Stimulated activated CD8-positive, alpha-beta memory T cell treated with anti-CD3 and anti-CD28 coated beads, Interleukin-15, amount 100 ng/mL, for 48 hours (primary cell): ENCODE data around the gene PCSK4.

Source experiments
- DNase-seq, 2 donors: peaks; one replicate each; pipeline ENCODE4 v3.0.0-alpha.2; 2020; ENCODE audit warnings: low read depth in 2 of 2

The PCSK4 gene

GRCh38 chr19:1470305-1471009 is 19.7 kb downstream of the PCSK4 start:
- peak in 1 of 2 donors; percentile 53 for DNase-seq

GRCh38 chr19:1470055-1470304 is 20.2 kb downstream of the PCSK4 start:
- no peak for DNase-seq

GRCh38 chr19:1469255-1470054 is 20.7 kb downstream of the PCSK4 start:
- DNase-seq = no peak

GRCh38 chr19:1468821-1469254 is 21.3 kb downstream of the PCSK4 start:
- DNase-seq = no peak

GRCh38 chr19:1468274-1468820 is 21.8 kb downstream of the PCSK4 start:
- DNase-seq = no peak

- no peak for DNase-seq
Observed at GRCh38 chr19:1467490-1468273, 22.5 kb downstream of the PCSK4 start.

GRCh38 chr19:1467215-1467489 is 23.0 kb downstream of the PCSK4 start:
- no peak for DNase-seq

GRCh38 chr19:1466461-1467214 is 23.5 kb downstream of the PCSK4 start:
- no peak for DNase-seq

- DNase-seq = no peak
Observed at GRCh38 chr19:1466018-1466460, 24.1 kb downstream of the PCSK4 start.

- no peak for DNase-seq
Observed at GRCh38 chr19:1465191-1466016, 24.7 kb downstream of the PCSK4 start.

- DNase-seq = no peak
Observed at GRCh38 chr19:1461862-1462261, 28.3 kb downstream of the PCSK4 start.

- DNase-seq = no peak
Observed at GRCh38 chr19:1460033-1460995, 29.8 kb downstream of the PCSK4 start.

- DNase-seq = no peak
Observed at GRCh38 chr19:1459479-1459878, 30.7 kb downstream of the PCSK4 start.

GRCh38 chr19:1457892-1458291 is 32.3 kb downstream of the PCSK4 start:
- DNase-seq = no peak

- no peak for DNase-seq
Observed at GRCh38 chr19:1457031-1457739, 33.0 kb downstream of the PCSK4 start.

- DNase-seq = no peak
Observed at GRCh38 chr19:1456121-1456900, 33.8 kb downstream of the PCSK4 start.

GRCh38 chr19:1455336-1456120 is 34.6 kb downstream of the PCSK4 start:
- DNase-seq = peak in 1 of 2 donors; percentile 62

- DNase-seq = no peak
Observed at GRCh38 chr19:1455002-1455335, 35.2 kb downstream of the PCSK4 start.
